Endodermal cell (in vitro differentiated cells): ENCODE data around the gene ADORA1. TPM values are rescaled to one million over a fixed set of nuclear protein-coding genes. Genes with fewer than 3 reads are reported as not detected.

Experiments
- DNase-seq: peaks from one replicate; pipeline ENCODE4 v3.0.0-alpha.2; 2017
- H3K27ac ChIP-seq: 2 replicates; pipeline ENCODE4 v1.5.1; 2013; ENCODE audit warnings: mild to moderate bottlenecking, low read depth, low read length, moderate library complexity
- H3K27me3 ChIP-seq: 2 replicates; pipeline ENCODE4 v1.6.1; 2013; ENCODE audit warnings: mild to moderate bottlenecking, low read length, moderate library complexity; ENCODE audit not compliant: insufficient read depth, control insufficient read depth, poor library complexity, severe bottlenecking
- H3K36me3 ChIP-seq: 2 replicates; pipeline ENCODE4 v1.7.0; 2013; ENCODE audit warnings: mild to moderate bottlenecking, low read length, moderate library complexity; ENCODE audit not compliant: control insufficient read depth, insufficient read depth
- H3K4me1 ChIP-seq: one replicate; pipeline ENCODE4 v1.7.0; 2013; ENCODE audit warnings: low read length; ENCODE audit not compliant: control insufficient read depth, insufficient read depth
- H3K4me3 ChIP-seq: 2 replicates; pipeline ENCODE4 v1.5.1; 2013; ENCODE audit warnings: mild to moderate bottlenecking, low read length, moderate library complexity
- H3K9ac ChIP-seq: 2 replicates; pipeline ENCODE4 v1.6.1; 2013; ENCODE audit warnings: mild to moderate bottlenecking, low read length, moderate library complexity; ENCODE audit not compliant: poor library complexity, severe bottlenecking; ENCODE audit errors: extremely low read depth
- H3K9me3 ChIP-seq: 2 replicates; pipeline ENCODE4 v1.6.1; 2013; ENCODE audit warnings: mild to moderate bottlenecking, low read length, moderate library complexity; ENCODE audit not compliant: control insufficient read depth
- H3K27ac Mint-ChIP-seq: 2 replicates; pipeline ENCODE4 v1.8.0; 2020; ENCODE audit warnings: mixed read lengths
- H3K27me3 Mint-ChIP-seq: 2 replicates; pipeline ENCODE4 v1.8.0; 2021; ENCODE audit warnings: mild to moderate bottlenecking, mixed read lengths; ENCODE audit not compliant: insufficient read depth
- H3K36me3 Mint-ChIP-seq: 2 replicates; pipeline ENCODE4 v1.8.0; 2020; ENCODE audit warnings: low read depth, mixed read lengths
- H3K4me1 Mint-ChIP-seq: 2 replicates; pipeline ENCODE4 v1.8.0; 2020; ENCODE audit warnings: mixed read lengths
- H3K4me3 Mint-ChIP-seq: 2 replicates; pipeline ENCODE4 v1.8.0; 2020; ENCODE audit warnings: mild to moderate bottlenecking, moderate library complexity, mixed read lengths
- H3K9me3 Mint-ChIP-seq: 2 replicates; pipeline ENCODE4 v1.8.0; 2020; ENCODE audit warnings: mild to moderate bottlenecking, mixed read lengths
- CTCF ChIP-seq: fragments of 200-600 bp; sonication (generic); conservative IDR thresholded peaks from 2 replicates; pipeline ENCODE4 v1.5.0; 2021; ENCODE audit warnings: antibody characterized with exemption, mild to moderate bottlenecking
- WGBS, 2 experiments: methylation state at CpG; one replicate each; pipeline versions ENCODE4 v1.1.5 to v1.1.7; 2013; ENCODE audit warnings: missing lambda C conversion rate in 2 of 2, mixed read lengths in 1 of 2; ENCODE audit not compliant: insufficient coverage in 1 of 2, insufficient read length in 1 of 2; 5-methylcytosine and 5-hydroxymethylcytosine counted together
- total RNA-seq, 2 donors: library from RNA; stranded (reverse); fragmentation: NEBNext Ultra II Directional in 1 of 2; extraction: Animal tissue kit (Norgen Biotek cat#: 25700) in 1 of 2; gene quantifications; 2 replicates in 1 of 2; 3 replicates in 1 of 2; pipeline ENCODE4 v1.2.1, GENCODE V29; 2021

ADORA1 gene
- total RNA-seq, 2 donors from 2014 or later: 2.0 to 2.1 TPM

GRCh38 chr1:203153989-203154821 is 26.7 kb downstream of the ADORA1 start:
- Histone ChIP-seq H3K27me3 (no peaks in the 10 kb centered on the region), H3K4me1 (peaks cover 19% of the 10 kb centered on the region), H3K27ac (no peak overlapping the region), H3K9me3 (peaks cover 9% of the 10 kb centered on the region), H3K9ac (no peak overlapping the region), H3K4me3 (no peak overlapping the region), H3K36me3 (no peaks in the 10 kb centered on the region)
- no peak for TF ChIP-seq CTCF
- no peaks in the 10 kb centered on the region for H3K36me3 Mint-ChIP-seq
- H3K9me3 Mint-ChIP-seq: no peaks in the 10 kb centered on the region
- H3K4me3 Mint-ChIP-seq: no peak overlapping the region
- WGBS, 2 experiments: 84 to 85% methylated on average over 6 to 13 of the region's 13 CpGs
- peaks cover 57% of the 10 kb centered on the region for H3K4me1 Mint-ChIP-seq
- peaks cover 4% of the 10 kb centered on the region for H3K27me3 Mint-ChIP-seq
- no peak overlapping the region for H3K27ac Mint-ChIP-seq
- peak; percentile 59 for DNase-seq

- no peaks in the 10 kb centered on the region for H3K36me3 ChIP-seq
- Mint-ChIP-seq H3K27ac (no peak overlapping the region), H3K4me3 (no peak overlapping the region), H3K36me3 (no peaks in the 10 kb centered on the region), H3K4me1 (peaks cover 38% of the 10 kb centered on the region), H3K27me3 (peaks cover 4% of the 10 kb centered on the region), H3K9me3 (no peaks in the 10 kb centered on the region)
- H3K27ac ChIP-seq: no peak overlapping the region
- no peak for DNase-seq
- H3K9me3 ChIP-seq: peaks cover 9% of the 10 kb centered on the region
- H3K4me1 ChIP-seq: peaks cover 19% of the 10 kb centered on the region
- H3K4me3 ChIP-seq: no peak overlapping the region
- H3K27me3 ChIP-seq: no peaks in the 10 kb centered on the region
- TF ChIP-seq CTCF: no peak
- 88 to 89% methylated on average over 1 of the region's 1 CpG for WGBS, 2 experiments
- no peak overlapping the region for H3K9ac ChIP-seq
Measured at GRCh38 chr1:203156280-203156679, 28.8 kb downstream of the ADORA1 start.

GRCh38 chr1:203158423-203158822 is 30.9 kb downstream of the ADORA1 start:
- DNase-seq: no peak
- H3K9me3 ChIP-seq: peaks cover 9% of the 10 kb centered on the region
- Mint-ChIP-seq H3K4me3 (no peak overlapping the region), H3K27me3 (peaks cover 6% of the 10 kb centered on the region), H3K27ac (no peak overlapping the region), H3K36me3 (no peaks in the 10 kb centered on the region), H3K9me3 (no peaks in the 10 kb centered on the region), H3K4me1 (peaks cover 19% of the 10 kb centered on the region)
- H3K4me1 ChIP-seq: peaks cover 11% of the 10 kb centered on the region
- no peak for TF ChIP-seq CTCF
- H3K4me3 ChIP-seq: no peak overlapping the region
- 98 to 100% methylated on average over 1 of the region's 1 CpG for WGBS, 2 experiments
- H3K36me3 ChIP-seq: no peaks in the 10 kb centered on the region
- H3K27me3 ChIP-seq: no peaks in the 10 kb centered on the region
- no peak overlapping the region for H3K9ac ChIP-seq
- H3K27ac ChIP-seq: no peak overlapping the region
